SK-N-SH (cell line): ENCODE data around the gene SINHCAF. TPM values are rescaled to one million over a fixed set of nuclear protein-coding genes. Genes with fewer than 3 reads are reported as not detected.

Experiments used
- CTCF ChIA-PET: fragments of 300-600, 350-600 bp; formaldehyde crosslinking; extraction: SDS; loops from one replicate; lab custom pipeline; 2021; lab: Yijun Ruan, JAX
- POLR2A ChIA-PET: fragments of 350-600 bp; sonication (Branson Sonifier 250); formaldehyde crosslinking; extraction: SDS; loops from one replicate; lab custom pipeline; 2020; ENCODE audit warnings: antibody characterized with exemption, inconsistent platforms; lab: Yijun Ruan, JAX
- DNase-seq: peaks from one replicate; pipeline ENCODE4 v3.0.0; 2012
- H2AFZ ChIP-seq: fragments of 200-600 bp; sonication (generic); 2 replicates; pipeline ENCODE4 v1.8.1; 2016; ENCODE audit warnings: antibody characterized with exemption, mild to moderate bottlenecking, low read depth
- H3F3A ChIP-seq: fragments of 200-600 bp; sonication (generic); replicated peaks from 2 replicates; pipeline ENCODE3; 2016; ENCODE audit warnings: antibody characterized with exemption, mild to moderate bottlenecking; ENCODE audit not compliant: insufficient read depth
- H3K27ac ChIP-seq, 2 experiments: fragments of 200-500 bp in 1 of 2; fragments of 200-600 bp in 1 of 2; sonication (Bioruptor generic) in 1 of 2; sonication (generic), shearing (Covaris generic) in 1 of 2; 2 replicates each; pipeline versions ENCODE4 v1.5.1 to v1.6.1; 2014 to 2016; ENCODE audit warnings: low read depth in 2 of 2, inconsistent platforms in 1 of 2, low read length in 1 of 2, mild to moderate bottlenecking in 1 of 2, mixed read lengths in 1 of 2
- H3K27me3 ChIP-seq: fragments of 200-600 bp; sonication (generic), shearing (Covaris generic); 2 replicates; pipeline ENCODE4 v1.6.1; 2016; ENCODE audit warnings: mixed run types; ENCODE audit not compliant: insufficient read depth
- H3K36me3 ChIP-seq, 2 experiments: fragments of 200-500 bp in 1 of 2; fragments of 200-600 bp in 1 of 2; sonication (Bioruptor generic) in 1 of 2; sonication (generic) in 1 of 2; replicated peaks in 1 of 2; 2 replicates each; pipeline versions ENCODE3 to v1.5.1; 2014 to 2016; ENCODE audit warnings: low read length in 1 of 2, mild to moderate bottlenecking in 1 of 2; ENCODE audit not compliant: insufficient read depth in 2 of 2, control insufficient read depth in 1 of 2
- H3K4me1 ChIP-seq, 2 experiments: fragments of 200-500 bp in 1 of 2; fragments of 200-600 bp in 1 of 2; sonication (Bioruptor generic) in 1 of 2; sonication (generic), shearing (Covaris generic) in 1 of 2; 2 replicates each; pipeline versions ENCODE4 v1.5.1 to v1.6.1; 2014 to 2016; ENCODE audit warnings: low read depth in 1 of 2, low read length in 1 of 2, mixed run types in 1 of 2; ENCODE audit not compliant: insufficient read depth in 2 of 2, control insufficient read depth in 1 of 2
- H3K4me2 ChIP-seq: fragments of 200-600 bp; sonication (generic), shearing (Covaris generic); 2 replicates; pipeline ENCODE4 v1.6.1; 2017; ENCODE audit warnings: mixed run types
- H3K4me3 ChIP-seq, 2 experiments: fragments of 200-500 bp in 1 of 2; fragments of 200-600 bp in 1 of 2; sonication (Bioruptor generic) in 1 of 2; sonication (generic), shearing (Covaris generic) in 1 of 2; 2 replicates each; pipeline versions ENCODE4 v1.5.1 to v1.8.1; 2014 to 2016; ENCODE audit warnings: low read depth in 2 of 2, inconsistent platforms in 1 of 2, low read length in 1 of 2, mild to moderate bottlenecking in 1 of 2, mixed read lengths in 1 of 2, moderate library complexity in 1 of 2
- H3K79me2 ChIP-seq: fragments of 200-600 bp; sonication (generic); 2 replicates; pipeline ENCODE4 v1.8.1; 2017; ENCODE audit warnings: mild to moderate bottlenecking; ENCODE audit not compliant: insufficient read depth
- H3K9ac ChIP-seq: fragments of 200-600 bp; sonication (generic); 2 replicates; pipeline ENCODE4 v1.6.1; 2017; ENCODE audit warnings: mixed run types
- H3K9me2 ChIP-seq: fragments of 200-600 bp; sonication (generic); 2 replicates; pipeline ENCODE4 v1.6.1; 2017; ENCODE audit warnings: mixed run types
- H3K9me3 ChIP-seq: fragments of 200-600 bp; sonication (generic); 2 replicates; pipeline ENCODE4 v1.6.1; 2017; ENCODE audit warnings: mixed run types, mild to moderate bottlenecking, moderate library complexity
- H4K20me1 ChIP-seq: fragments of 200-600 bp; sonication (generic); 2 replicates; pipeline ENCODE4 v1.6.1; 2017; ENCODE audit warnings: mild to moderate bottlenecking, mixed run types; ENCODE audit not compliant: insufficient read depth
- CHD2 ChIP-seq: fragments of 150-350 bp; IDR thresholded peaks from 2 replicates; pipeline ENCODE4 v1.6.1; 2018; ENCODE audit warnings: low read length; ENCODE audit not compliant: partially characterized antibody
- FOSL2 ChIP-seq: IDR thresholded peaks from 2 replicates; pipeline ENCODE4 v1.4.0; 2012; ENCODE audit warnings: low read depth, mild to moderate bottlenecking, moderate library complexity, borderline replicate concordance
- FOXM1 ChIP-seq: IDR thresholded peaks from 2 replicates; pipeline ENCODE4 v1.4.0; 2012; ENCODE audit warnings: low read depth, mild to moderate bottlenecking
- GATA2 ChIP-seq: sonication (generic); formaldehyde crosslinking; IDR thresholded peaks from 2 replicates; pipeline ENCODE4 v1.5.0; 2020; ENCODE audit warnings: mild to moderate bottlenecking, missing genetic modification reagents
- IRF3 ChIP-seq: fragments of 150-350 bp; IDR thresholded peaks from 2 replicates; pipeline ENCODE4 v1.6.1; 2016; ENCODE audit warnings: mild to moderate bottlenecking, low read depth, low read length
- MEF2A ChIP-seq: IDR thresholded peaks from 2 replicates; pipeline ENCODE4 v1.4.0; 2012; ENCODE audit warnings: low read depth, borderline replicate concordance
- MXI1 ChIP-seq: IDR thresholded peaks from 2 replicates; pipeline ENCODE4 v1.6.1; 2012; ENCODE audit warnings: mild to moderate bottlenecking, low read depth, low read length, improper control_type of control experiment
- NRF1 ChIP-seq: IDR thresholded peaks from 2 replicates; pipeline ENCODE4 v1.6.1; 2012; ENCODE audit warnings: low read depth, mild to moderate bottlenecking, low read length
- RXRA ChIP-seq: IDR thresholded peaks from 2 replicates; pipeline ENCODE4 v1.4.0; 2012; ENCODE audit warnings: low read depth, mild to moderate bottlenecking, borderline replicate concordance
- TAF1 ChIP-seq: IDR thresholded peaks from 2 replicates; pipeline ENCODE4 v1.6.1; 2012; ENCODE audit warnings: low read depth, mild to moderate bottlenecking, low read length, moderate library complexity, borderline replicate concordance
- TCF12 ChIP-seq: IDR thresholded peaks from 2 replicates; pipeline ENCODE4 v1.4.0; 2012
- USF1 ChIP-seq: IDR thresholded peaks from 2 replicates; pipeline ENCODE4 v1.4.0; 2012; ENCODE audit warnings: low read depth, borderline replicate concordance
- YY1 ChIP-seq: IDR thresholded peaks from 2 replicates; pipeline ENCODE4 v1.4.0; 2012; ENCODE audit warnings: low read depth, mild to moderate bottlenecking
- WGBS: methylation state at CpG from one replicate; pipeline ENCODE4 v1.1.6; 2017; ENCODE audit warnings: low lambda C conversion rate; 5-methylcytosine and 5-hydroxymethylcytosine counted together
- polyA plus RNA-seq, 3 experiments: library from polyadenylated mRNA; depleted of rRNA; stranded (reverse); fragments of >200 nt; gene quantifications; 2 replicates each; pipeline ENCODE4 v1.2.3, GENCODE V29; 2012
- TF ChIP-seq, protein P1 (sequence below): IDR thresholded peaks from 2 replicates; pipeline ENCODE4 v1.4.0; 2012; ENCODE audit warnings: low read depth, borderline replicate concordance
- TF ChIP-seq, protein P2 (sequence below): IDR thresholded peaks from 2 replicates; pipeline ENCODE4 v1.6.1; 2012; ENCODE audit warnings: mild to moderate bottlenecking, low read depth, low read length, moderate library complexity
- TF ChIP-seq, protein P3 (sequence below): fragments of 150-350 bp; IDR thresholded peaks from 2 replicates; pipeline ENCODE4 v1.6.1; 2017; ENCODE audit warnings: antibody characterized with exemption, low read length, low read depth, borderline replicate concordance

Gene SINHCAF
- polyA plus RNA-seq, 1 of the 3 experiments (the other 2 are of a cell fraction), result 22.2 TPM

GRCh38 chr12:31371256-31371620, 45.3 kb upstream of the SINHCAF start (continued):
- no peak for TF ChIP-seq USF1

- H3K27ac ChIP-seq, result no peak overlapping the region
- H2AFZ ChIP-seq, result no peak overlapping the region
- no peaks in the 10 kb centered on the region for H3K27me3 ChIP-seq
- H3F3A ChIP-seq, result no peaks in the 10 kb centered on the region
- no peak overlapping the region for H3K9ac ChIP-seq
- no peak overlapping the region for H3K4me2 ChIP-seq
- H3K4me3 ChIP-seq, result no peak overlapping the region
- ChIA-PET CTCF (interaction anchor here (0.8 to 0.9 kb wide), 2 partner anchors 53 to 99 kb away, joined by 3 read pairs; no protein-coding TSS in a partner anchor), POLR2A (interaction anchor here (0.8 kb wide), 1 partner anchor 45 kb away, joined by 4 read pairs; the partner anchor contains the start of gene SINHCAF)
- 78% methylated on average over 10 of the region's 10 CpGs for WGBS
- H3K79me2 ChIP-seq, result no peaks in the 10 kb centered on the region
- no peaks in the 10 kb centered on the region for H4K20me1 ChIP-seq
- no peaks in the 10 kb centered on the region for H3K36me3 ChIP-seq
- no peaks in the 10 kb centered on the region for H3K4me1 ChIP-seq
- H3K9me3 ChIP-seq, result no peaks in the 10 kb centered on the region
- H3K9me2 ChIP-seq, result no peaks in the 10 kb centered on the region
- TF ChIP-seq, protein P1, sequence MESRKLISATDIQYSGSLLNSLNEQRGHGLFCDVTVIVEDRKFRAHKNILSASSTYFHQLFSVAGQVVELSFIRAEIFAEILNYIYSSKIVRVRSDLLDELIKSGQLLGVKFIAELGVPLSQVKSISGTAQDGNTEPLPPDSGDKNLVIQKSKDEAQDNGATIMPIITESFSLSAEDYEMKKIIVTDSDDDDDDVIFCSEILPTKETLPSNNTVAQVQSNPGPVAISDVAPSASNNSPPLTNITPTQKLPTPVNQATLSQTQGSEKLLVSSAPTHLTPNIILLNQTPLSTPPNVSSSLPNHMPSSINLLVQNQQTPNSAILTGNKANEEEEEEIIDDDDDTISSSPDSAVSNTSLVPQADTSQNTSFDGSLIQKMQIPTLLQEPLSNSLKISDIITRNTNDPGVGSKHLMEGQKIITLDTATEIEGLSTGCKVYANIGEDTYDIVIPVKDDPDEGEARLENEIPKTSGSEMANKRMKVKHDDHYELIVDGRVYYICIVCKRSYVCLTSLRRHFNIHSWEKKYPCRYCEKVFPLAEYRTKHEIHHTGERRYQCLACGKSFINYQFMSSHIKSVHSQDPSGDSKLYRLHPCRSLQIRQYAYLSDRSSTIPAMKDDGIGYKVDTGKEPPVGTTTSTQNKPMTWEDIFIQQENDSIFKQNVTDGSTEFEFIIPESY, result no peak
- TF ChIP-seq YY1 (no peak), GATA2 (no peak), RXRA (no peak), TCF12 (no peak), NRF1 (no peak), FOSL2 (no peak), MXI1 (no peak), MEF2A (no peak), IRF3 (no peak), CHD2 (no peak), TAF1 (no peak), FOXM1 (no peak)
- TF ChIP-seq, protein P2, sequence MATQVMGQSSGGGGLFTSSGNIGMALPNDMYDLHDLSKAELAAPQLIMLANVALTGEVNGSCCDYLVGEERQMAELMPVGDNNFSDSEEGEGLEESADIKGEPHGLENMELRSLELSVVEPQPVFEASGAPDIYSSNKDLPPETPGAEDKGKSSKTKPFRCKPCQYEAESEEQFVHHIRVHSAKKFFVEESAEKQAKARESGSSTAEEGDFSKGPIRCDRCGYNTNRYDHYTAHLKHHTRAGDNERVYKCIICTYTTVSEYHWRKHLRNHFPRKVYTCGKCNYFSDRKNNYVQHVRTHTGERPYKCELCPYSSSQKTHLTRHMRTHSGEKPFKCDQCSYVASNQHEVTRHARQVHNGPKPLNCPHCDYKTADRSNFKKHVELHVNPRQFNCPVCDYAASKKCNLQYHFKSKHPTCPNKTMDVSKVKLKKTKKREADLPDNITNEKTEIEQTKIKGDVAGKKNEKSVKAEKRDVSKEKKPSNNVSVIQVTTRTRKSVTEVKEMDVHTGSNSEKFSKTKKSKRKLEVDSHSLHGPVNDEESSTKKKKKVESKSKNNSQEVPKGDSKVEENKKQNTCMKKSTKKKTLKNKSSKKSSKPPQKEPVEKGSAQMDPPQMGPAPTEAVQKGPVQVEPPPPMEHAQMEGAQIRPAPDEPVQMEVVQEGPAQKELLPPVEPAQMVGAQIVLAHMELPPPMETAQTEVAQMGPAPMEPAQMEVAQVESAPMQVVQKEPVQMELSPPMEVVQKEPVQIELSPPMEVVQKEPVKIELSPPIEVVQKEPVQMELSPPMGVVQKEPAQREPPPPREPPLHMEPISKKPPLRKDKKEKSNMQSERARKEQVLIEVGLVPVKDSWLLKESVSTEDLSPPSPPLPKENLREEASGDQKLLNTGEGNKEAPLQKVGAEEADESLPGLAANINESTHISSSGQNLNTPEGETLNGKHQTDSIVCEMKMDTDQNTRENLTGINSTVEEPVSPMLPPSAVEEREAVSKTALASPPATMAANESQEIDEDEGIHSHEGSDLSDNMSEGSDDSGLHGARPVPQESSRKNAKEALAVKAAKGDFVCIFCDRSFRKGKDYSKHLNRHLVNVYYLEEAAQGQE, result no peak
- TF ChIP-seq, protein P3, sequence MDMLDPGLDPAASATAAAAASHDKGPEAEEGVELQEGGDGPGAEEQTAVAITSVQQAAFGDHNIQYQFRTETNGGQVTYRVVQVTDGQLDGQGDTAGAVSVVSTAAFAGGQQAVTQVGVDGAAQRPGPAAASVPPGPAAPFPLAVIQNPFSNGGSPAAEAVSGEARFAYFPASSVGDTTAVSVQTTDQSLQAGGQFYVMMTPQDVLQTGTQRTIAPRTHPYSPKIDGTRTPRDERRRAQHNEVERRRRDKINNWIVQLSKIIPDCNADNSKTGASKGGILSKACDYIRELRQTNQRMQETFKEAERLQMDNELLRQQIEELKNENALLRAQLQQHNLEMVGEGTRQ, result no peak
- no peak for DNase-seq
These were observed 44.7 kb upstream of the SINHCAF start for GRCh38 chr12:31370531-31371255.
